CD4-positive, alpha-beta T cell (primary cell): Measurements from ENCODE around the gene SLC8A2. TPM values are rescaled to one million over a fixed set of nuclear protein-coding genes. Genes with fewer than 3 reads are reported as not detected.

Source experiments
- ATAC-seq: fragments of 200-7000 bp; cut with Tn5 transposase; one replicate; pipeline ENCODE4 v1.10.0; 2022; ENCODE audit warnings: mild to moderate bottlenecking; ENCODE audit not compliant: poor library complexity
- CTCF ChIA-PET: fragments of 350-600 bp; sonication (Branson Sonifier 250); formaldehyde crosslinking; loops from one replicate; lab custom pipeline; 2021; ENCODE audit warnings: antibody characterized with exemption, inconsistent platforms; lab: Charles Lee
- POLR2A ChIA-PET: fragments of 350-600 bp; sonication (Branson Sonifier 250); formaldehyde crosslinking; loops from one replicate; lab custom pipeline; 2021; ENCODE audit warnings: antibody characterized with exemption, inconsistent platforms; lab: Charles Lee
- DNase-seq, 14 experiments: peaks; one replicate each; pipeline ENCODE4 v3.0.0-alpha.2; 2013 to 2020; ENCODE audit warnings: mixed read lengths in 2 of 14
- H3K27ac ChIP-seq, 2 donors: one replicate each; pipeline versions ENCODE4 v1.5.1 to v1.7.0; 2013; ENCODE audit warnings: low read length in 2 of 2, low read depth in 1 of 2, mild to moderate bottlenecking in 1 of 2
- H3K27me3 ChIP-seq, 2 experiments: 1 replicate in 1 of 2; 2 replicates in 1 of 2; pipeline versions ENCODE4 v1.6.1 to v1.7.0; 2013; ENCODE audit warnings: low read length in 2 of 2, control low read depth in 1 of 2, mild to moderate bottlenecking in 1 of 2, moderate library complexity in 1 of 2; ENCODE audit not compliant: insufficient read depth in 2 of 2, control insufficient read depth in 1 of 2
- H3K36me3 ChIP-seq: one replicate; pipeline ENCODE4 v1.6.1; 2013; ENCODE audit warnings: low read length, control low read depth; ENCODE audit not compliant: insufficient read depth
- H3K4me1 ChIP-seq: one replicate; pipeline ENCODE4 v1.6.1; 2013; ENCODE audit warnings: low read length, control low read depth; ENCODE audit not compliant: insufficient read depth
- H3K4me3 ChIP-seq: one replicate; pipeline ENCODE4 v1.5.1; 2013; ENCODE audit warnings: mild to moderate bottlenecking, low read length, moderate library complexity
- H3K9me3 ChIP-seq, 2 experiments: 1 replicate in 1 of 2; 2 replicates in 1 of 2; pipeline versions ENCODE4 v1.6.1 to v1.7.0; 2013; ENCODE audit warnings: low read length in 2 of 2, mild to moderate bottlenecking in 2 of 2, control low read depth in 1 of 2, moderate library complexity in 1 of 2; ENCODE audit not compliant: control insufficient read depth in 1 of 2, insufficient read depth in 1 of 2
- H3K27ac Mint-ChIP-seq: one replicate; pipeline ENCODE4 v1.8.0; 2020; ENCODE audit warnings: mixed read lengths
- H3K27me3 Mint-ChIP-seq: one replicate; pipeline ENCODE4 v1.8.0; 2021; ENCODE audit warnings: mixed read lengths
- H3K36me3 Mint-ChIP-seq: one replicate; pipeline ENCODE4 v1.8.0; 2021; ENCODE audit warnings: low read depth, mixed read lengths
- H3K4me1 Mint-ChIP-seq: one replicate; pipeline ENCODE4 v1.8.0; 2021; ENCODE audit warnings: low read depth, mixed read lengths
- H3K4me3 Mint-ChIP-seq: one replicate; pipeline ENCODE4 v1.8.0; 2020; ENCODE audit warnings: mild to moderate bottlenecking, mixed read lengths
- H3K9me3 Mint-ChIP-seq: one replicate; pipeline ENCODE4 v1.8.0; 2020; ENCODE audit warnings: mixed read lengths
- intact Hi-C, 2 experiments: fragments of 100-400 bp; cut with DNase I in 1 of 2; cut with micrococcal nuclease in 1 of 2; formaldehyde crosslinking; loops; one replicate each; pipeline versions ENCODE4 v1.15.1 to v1.9.0; 2023 to 2025; cut with DNase I, micrococcal nuclease
- total RNA-seq, 174 experiments: library from RNA in 2 of 174; stranded (reverse) in 2 of 174; gene quantifications; one replicate each; pipeline ENCODE4 v1.2.3 and lab custom pipeline; 2021 to 2026
- TF ChIP-seq, protein P1 (sequence below): fragments of 200-600 bp; IDR thresholded peaks from one replicate; pipeline ENCODE4 v1.8.0; 2022; ENCODE audit warnings: antibody characterized with exemption, mild to moderate bottlenecking

The SLC8A2 gene
- total RNA-seq, 2 experiments from 2014 or later: not detected

DNA sequence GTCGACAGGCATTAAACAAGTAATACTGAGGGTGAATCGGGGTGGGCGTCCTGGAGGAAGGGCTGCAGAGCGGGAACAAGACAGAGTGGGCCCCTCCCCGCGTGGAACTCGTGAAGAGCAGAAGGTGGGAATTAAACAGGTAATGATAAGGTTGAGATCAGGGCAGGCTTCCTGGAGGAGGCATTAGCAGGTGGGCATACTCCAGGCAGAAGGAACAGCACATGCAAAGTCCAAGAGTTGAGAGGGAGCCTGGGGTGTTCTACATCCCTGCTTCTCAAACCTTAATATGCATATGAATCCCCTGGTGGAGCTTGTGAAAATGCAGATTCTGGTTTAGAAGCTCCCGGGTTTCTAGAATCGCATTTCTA is 23.3 kb downstream of the SLC8A2 start:
- no peak overlapping the region for H3K27ac Mint-ChIP-seq
- TF ChIP-seq, protein P1, sequence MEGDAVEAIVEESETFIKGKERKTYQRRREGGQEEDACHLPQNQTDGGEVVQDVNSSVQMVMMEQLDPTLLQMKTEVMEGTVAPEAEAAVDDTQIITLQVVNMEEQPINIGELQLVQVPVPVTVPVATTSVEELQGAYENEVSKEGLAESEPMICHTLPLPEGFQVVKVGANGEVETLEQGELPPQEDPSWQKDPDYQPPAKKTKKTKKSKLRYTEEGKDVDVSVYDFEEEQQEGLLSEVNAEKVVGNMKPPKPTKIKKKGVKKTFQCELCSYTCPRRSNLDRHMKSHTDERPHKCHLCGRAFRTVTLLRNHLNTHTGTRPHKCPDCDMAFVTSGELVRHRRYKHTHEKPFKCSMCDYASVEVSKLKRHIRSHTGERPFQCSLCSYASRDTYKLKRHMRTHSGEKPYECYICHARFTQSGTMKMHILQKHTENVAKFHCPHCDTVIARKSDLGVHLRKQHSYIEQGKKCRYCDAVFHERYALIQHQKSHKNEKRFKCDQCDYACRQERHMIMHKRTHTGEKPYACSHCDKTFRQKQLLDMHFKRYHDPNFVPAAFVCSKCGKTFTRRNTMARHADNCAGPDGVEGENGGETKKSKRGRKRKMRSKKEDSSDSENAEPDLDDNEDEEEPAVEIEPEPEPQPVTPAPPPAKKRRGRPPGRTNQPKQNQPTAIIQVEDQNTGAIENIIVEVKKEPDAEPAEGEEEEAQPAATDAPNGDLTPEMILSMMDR: no peak
- peaks cover 47% of the 10 kb centered on the region for H3K4me1 Mint-ChIP-seq
- DNase-seq: no peak
- POLR2A ChIA-PET: no interaction called here
- peaks cover 65% of the 10 kb centered on the region for H3K27me3 Mint-ChIP-seq
- H3K9me3 Mint-ChIP-seq: no peaks in the 10 kb centered on the region
- no peak overlapping the region for H3K4me3 Mint-ChIP-seq
- CTCF ChIA-PET: interaction anchor here (1.5 to 3.1 kb wide), 2 partner anchors 12 to 67 kb away, joined by 3 to 12 read pairs; no protein-coding TSS in a partner anchor
- no peak overlapping the region for H3K27ac ChIP-seq
- H3K4me3 ChIP-seq: no peak overlapping the region
- intact Hi-C loops: loop anchor here in 1 of 2 experiments (5.0 kb wide), 1 partner anchor 34 kb away; the partner anchor contains the start of gene KPTN
- no peaks in the 10 kb centered on the region for H3K36me3 ChIP-seq
- H3K36me3 Mint-ChIP-seq: no peaks in the 10 kb centered on the region
- H3K9me3 ChIP-seq: peaks cover 0 to 14% of the 10 kb centered on the region in 2 experiments
- H3K4me1 ChIP-seq: peaks cover 48% of the 10 kb centered on the region
- peaks cover 22 to 25% of the 10 kb centered on the region in 2 experiments for H3K27me3 ChIP-seq
- ATAC-seq: no peak

DNA sequence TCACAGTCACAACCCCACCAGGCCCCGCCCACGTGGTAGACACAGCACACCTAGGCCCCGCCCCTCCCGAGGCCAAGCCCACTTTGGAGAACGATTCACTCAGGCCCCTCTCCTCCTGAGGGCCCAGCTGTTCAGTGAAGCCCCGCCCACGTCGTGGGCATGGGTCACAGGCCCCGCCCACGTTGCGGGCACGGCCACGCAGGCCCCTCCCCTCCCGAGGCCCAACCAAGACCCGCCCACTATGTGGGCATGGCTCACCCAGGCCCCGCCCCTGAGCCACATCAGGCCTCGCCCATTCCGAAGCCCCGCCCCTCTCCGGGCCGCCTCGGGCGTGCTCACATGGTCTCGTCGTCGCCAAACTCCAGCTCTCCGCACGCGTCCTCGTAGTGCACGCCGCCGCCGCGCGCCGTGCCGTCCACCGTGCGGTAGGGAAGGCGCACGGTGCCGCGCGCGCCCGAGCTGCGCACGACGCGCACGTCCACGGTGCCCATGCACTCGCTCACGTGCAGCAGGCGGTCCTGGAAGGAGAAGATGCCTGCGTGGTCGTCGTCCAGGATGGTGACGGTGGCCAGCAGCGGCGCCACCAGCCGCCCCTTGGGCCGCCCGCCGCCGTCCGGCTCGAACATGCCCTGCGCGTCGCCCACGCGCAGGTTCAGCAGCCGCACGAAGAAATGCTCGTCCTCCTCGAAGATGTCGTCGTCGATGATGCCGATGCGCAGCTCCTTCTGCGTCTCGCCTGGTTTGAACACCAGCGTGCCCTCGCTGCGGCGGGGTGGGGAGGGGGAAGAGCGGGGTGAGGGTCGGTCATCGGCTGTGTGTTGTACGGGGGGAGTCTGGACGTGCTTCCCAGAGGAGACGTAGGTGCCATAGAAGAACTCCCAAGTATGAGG is 24.0 kb downstream of the SLC8A2 start:
- H3K4me1 ChIP-seq: peaks cover 51% of the 10 kb centered on the region
- ChIA-PET POLR2A (interaction anchor here (0.7 kb wide), 1 partner anchor 11 kb away, joined by 3 read pairs; no protein-coding TSS in a partner anchor), CTCF (interaction anchor here (0.7 to 3.6 kb wide), 5 partner anchors 11 to 252 kb away, joined by 3 to 13 read pairs (median 3); partner anchors contain the start of genes DHX34 and NAPA)
- TF ChIP-seq, protein P1: no peak
- peaks cover 71% of the 10 kb centered on the region for H3K27me3 Mint-ChIP-seq
- H3K4me1 Mint-ChIP-seq: peaks cover 53% of the 10 kb centered on the region
- ATAC-seq (peak; percentile 64), DNase-seq (peak in 12 of 14 experiments; percentile 23 to 81 (median 53))
- no peak overlapping the region for H3K27ac Mint-ChIP-seq
- H3K36me3 Mint-ChIP-seq: no peaks in the 10 kb centered on the region
- peaks cover 23 to 31% of the 10 kb centered on the region in 2 experiments for H3K27me3 ChIP-seq
- peak overlapping the region; percentile 10 for H3K4me3 ChIP-seq
- H3K9me3 Mint-ChIP-seq: no peaks in the 10 kb centered on the region
- intact Hi-C loops: loop anchor here (2.0 to 5.0 kb wide), 2 partner anchors 35 to 67 kb away; partner anchors contain the start of genes KPTN (in 1 of the 2) and NAPA (in 1 of the 2)
- H3K9me3 ChIP-seq: peaks cover 0 to 14% of the 10 kb centered on the region in 2 experiments
- H3K36me3 ChIP-seq: no peaks in the 10 kb centered on the region
- H3K4me3 Mint-ChIP-seq: peak overlapping the region; percentile 79
- no peak overlapping the region for H3K27ac ChIP-seq
